ENCODE results near the gene SLC25A4.
"Not testable (repeated sequence)": the region's sequence is repeated elsewhere in the genome, so short reads cannot be mapped to it uniquely, and the experiment has no call there.

The SLC25A4 gene

GRCh38 chr4:185186769-185187168 is 43.7 kb downstream of the SLC25A4 start:
- no peak for DNase-seq

GRCh38 chr4:185189606-185190305 is 46.7 kb downstream of the SLC25A4 start:
- no peak for DNase-seq

- DNase-seq, result no peak
These were observed 47.3 kb downstream of the SLC25A4 start for GRCh38 chr4:185190306-185190856.

DNA sequence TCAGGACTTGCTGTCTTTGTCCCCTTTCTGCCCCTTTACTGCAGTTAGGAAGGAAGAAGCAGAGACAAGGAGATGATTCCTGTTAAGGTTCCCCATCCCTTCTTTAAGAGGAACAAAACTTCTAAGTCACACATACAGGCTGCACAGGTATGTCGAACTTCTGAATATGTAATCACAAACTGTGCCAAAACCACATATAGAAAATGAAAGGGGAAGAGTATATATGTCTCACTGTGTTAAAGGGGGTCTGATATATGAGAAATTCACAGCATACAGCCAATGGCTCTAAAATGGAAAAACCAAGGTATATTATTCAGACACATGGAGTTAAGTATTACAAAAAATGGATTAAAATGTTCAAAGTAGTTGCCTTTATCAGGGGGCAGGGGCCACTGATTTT is 49.0 kb downstream of the SLC25A4 start:
- DNase-seq, result no peak

GRCh38 chr4:185194924-185195888 is 52.1 kb downstream of the SLC25A4 start:
- DNase-seq, result no peak

GRCh38 chr4:185196437-185196836 is 53.4 kb downstream of the SLC25A4 start:
- DNase-seq, result no peak

GRCh38 chr4:185198189-185198588 is 55.1 kb downstream of the SLC25A4 start:
- not testable (repeated sequence) for DNase-seq

Measured in NCI-H2081 (cell line).